Peyer's patch (tissue), 4 donors: Measurements from ENCODE around the gene TDRD12. TPM values are rescaled to one million over a fixed set of nuclear protein-coding genes. Genes with fewer than 3 reads are reported as not detected.

Source experiments
- DNase-seq, 3 donors: peaks; one replicate each; pipeline ENCODE4 v3.0.0-alpha.2; 2017 to 2019
- H3K27ac ChIP-seq, 4 donors: fragments of 200-600 bp; sonication (generic); one replicate each; pipeline ENCODE4 v1.5.1; 2016 to 2019
- H3K27me3 ChIP-seq, 2 donors: fragments of 200-600 bp; sonication (generic); one replicate each; pipeline ENCODE4 v1.5.1; 2019
- H3K36me3 ChIP-seq, 3 donors: fragments of 200-600 bp; sonication (generic); one replicate each; pipeline ENCODE4 v1.5.1; 2016 to 2019
- H3K4me1 ChIP-seq, 4 donors: fragments of 200-600 bp; sonication (generic); one replicate each; pipeline ENCODE4 v1.5.1; 2016 to 2019
- H3K4me3 ChIP-seq, 4 donors: fragments of 200-600 bp; sonication (generic); 1 replicate in 3 of 4; 2 replicates in 1 of 4; pipeline ENCODE4 v1.5.1; 2016 to 2019; ENCODE audit warnings: mild to moderate bottlenecking in 1 of 4
- H3K9me3 ChIP-seq, 4 donors: fragments of 200-600 bp; sonication (generic); one replicate each; pipeline ENCODE4 v1.5.1; 2016 to 2019; ENCODE audit warnings: mild to moderate bottlenecking in 1 of 4
- POLR2A ChIP-seq, 2 donors: fragments of 450-650 bp; IDR thresholded peaks; one replicate each; pipeline ENCODE4 v1.5.1; 2017; ENCODE audit warnings: antibody characterized with exemption in 2 of 2, mild to moderate bottlenecking in 2 of 2, moderate library complexity in 2 of 2
- total RNA-seq, 4 donors: library from RNA; depleted of rRNA; stranded (reverse); fragments of >200 nt; gene quantifications; one replicate each; pipeline ENCODE4 v1.1.0, GENCODE V29; 2016
- TF ChIP-seq, protein P1 (sequence below), 6 experiments: fragments of 450-650 bp in 4 of 6; fragments of 200-600 bp in 2 of 6; sonication (generic) in 1 of 6; IDR thresholded peaks; one replicate each; pipeline ENCODE4 v1.5.1; 2017 to 2019; ENCODE audit warnings: antibody characterized with exemption in 6 of 6, mild to moderate bottlenecking in 3 of 6, moderate library complexity in 1 of 6

Gene TDRD12
- total RNA-seq, 4 donors from 2014 or later = 1.7 TPM; not detected in 3

DNA sequence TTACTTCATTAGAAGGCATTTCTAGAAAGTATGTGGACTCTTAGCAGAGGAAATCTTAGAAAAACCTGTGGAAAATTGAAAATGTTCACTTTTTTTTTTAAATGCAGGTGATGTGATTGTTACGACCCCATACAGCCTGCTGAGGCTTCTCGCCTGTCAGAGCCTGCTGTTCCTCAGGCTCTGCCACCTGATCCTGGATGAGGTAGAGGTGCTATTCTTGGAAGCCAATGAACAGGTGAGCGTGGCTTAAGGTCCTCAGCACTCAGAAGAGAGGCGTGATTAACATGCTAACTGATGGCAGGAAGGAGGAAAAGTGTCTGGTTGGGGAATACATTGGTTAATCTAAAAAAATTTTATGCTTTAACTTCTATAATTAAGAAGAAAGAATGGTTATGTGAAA lies 78.6 kb downstream of the TDRD12 start:
- TF ChIP-seq, protein P1, sequence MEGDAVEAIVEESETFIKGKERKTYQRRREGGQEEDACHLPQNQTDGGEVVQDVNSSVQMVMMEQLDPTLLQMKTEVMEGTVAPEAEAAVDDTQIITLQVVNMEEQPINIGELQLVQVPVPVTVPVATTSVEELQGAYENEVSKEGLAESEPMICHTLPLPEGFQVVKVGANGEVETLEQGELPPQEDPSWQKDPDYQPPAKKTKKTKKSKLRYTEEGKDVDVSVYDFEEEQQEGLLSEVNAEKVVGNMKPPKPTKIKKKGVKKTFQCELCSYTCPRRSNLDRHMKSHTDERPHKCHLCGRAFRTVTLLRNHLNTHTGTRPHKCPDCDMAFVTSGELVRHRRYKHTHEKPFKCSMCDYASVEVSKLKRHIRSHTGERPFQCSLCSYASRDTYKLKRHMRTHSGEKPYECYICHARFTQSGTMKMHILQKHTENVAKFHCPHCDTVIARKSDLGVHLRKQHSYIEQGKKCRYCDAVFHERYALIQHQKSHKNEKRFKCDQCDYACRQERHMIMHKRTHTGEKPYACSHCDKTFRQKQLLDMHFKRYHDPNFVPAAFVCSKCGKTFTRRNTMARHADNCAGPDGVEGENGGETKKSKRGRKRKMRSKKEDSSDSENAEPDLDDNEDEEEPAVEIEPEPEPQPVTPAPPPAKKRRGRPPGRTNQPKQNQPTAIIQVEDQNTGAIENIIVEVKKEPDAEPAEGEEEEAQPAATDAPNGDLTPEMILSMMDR (IDR thresholded peaks at IDR 0.05) = no peak
- Histone ChIP-seq H3K4me3 (no peak overlapping the region), H3K27me3 (no peaks in the 10 kb centered on the region), H3K4me1 (no peaks in the 10 kb centered on the region), H3K36me3 (no peaks in the 10 kb centered on the region), H3K27ac (no peak overlapping the region), H3K9me3 (no peaks in the 10 kb centered on the region)
- DNase-seq = no peak

DNA sequence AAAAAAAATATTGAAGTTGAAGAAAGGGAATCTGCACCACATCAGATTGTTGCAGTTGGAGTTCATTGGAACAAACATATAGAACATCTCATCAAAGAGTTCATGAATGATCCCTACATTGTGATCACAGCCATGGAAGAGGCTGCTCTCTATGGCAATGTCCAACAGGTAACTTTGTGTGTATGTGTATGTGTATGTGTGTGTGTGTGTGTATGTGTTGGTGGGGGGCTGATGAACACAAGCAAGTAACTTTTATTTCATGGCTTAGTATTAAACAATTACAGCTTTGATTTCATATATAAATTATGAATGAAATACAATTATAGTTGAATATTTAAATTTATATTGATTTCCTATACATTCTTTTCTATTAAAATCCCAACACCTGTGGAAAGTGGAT lies 80.6 kb downstream of the TDRD12 start:
- H3K36me3 ChIP-seq = no peaks in the 10 kb centered on the region
- no peak for DNase-seq
- H3K4me3 ChIP-seq = no peak overlapping the region
- H3K27ac ChIP-seq = no peak overlapping the region
- H3K9me3 ChIP-seq = no peaks in the 10 kb centered on the region
- TF ChIP-seq POLR2A (IDR thresholded peaks at IDR 0.05) = no peak
- TF ChIP-seq, protein P1 (IDR thresholded peaks at IDR 0.05) = no peak
- no peaks in the 10 kb centered on the region for H3K27me3 ChIP-seq
- H3K4me1 ChIP-seq = no peaks in the 10 kb centered on the region

DNA sequence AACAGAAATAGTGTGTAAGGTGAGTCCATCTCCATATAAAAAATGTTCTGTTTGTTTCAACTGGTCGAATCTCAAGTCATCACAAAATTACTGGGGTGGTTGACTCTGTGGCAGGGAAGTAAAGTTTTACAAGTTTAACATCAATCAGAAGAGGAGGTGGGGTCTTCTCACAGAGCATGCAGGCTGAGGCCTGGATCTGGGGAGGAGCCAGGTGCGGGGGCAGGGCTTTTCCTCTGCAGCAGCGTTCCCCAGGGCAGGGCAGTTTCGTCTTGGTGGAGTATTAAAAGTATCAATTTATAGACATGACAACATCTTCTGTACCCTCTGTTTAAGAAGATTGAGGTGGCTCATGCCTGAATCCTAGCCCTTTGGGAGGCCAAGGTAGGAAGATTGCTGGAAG lies 81.2 kb downstream of the TDRD12 start:
- no peaks in the 10 kb centered on the region for H3K9me3 ChIP-seq
- no peaks in the 10 kb centered on the region for H3K27me3 ChIP-seq
- H3K27ac ChIP-seq = no peak overlapping the region
- H3K4me1 ChIP-seq = no peaks in the 10 kb centered on the region
- no peaks in the 10 kb centered on the region for H3K36me3 ChIP-seq
- no peak for TF ChIP-seq POLR2A (IDR thresholded peaks at IDR 0.05)
- TF ChIP-seq, protein P1 (IDR thresholded peaks at IDR 0.05) = no peak
- DNase-seq = no peak
- H3K4me3 ChIP-seq = no peak overlapping the region

GRCh38 chr19:32802840-32803239 lies 83.3 kb downstream of the TDRD12 start:
- DNase-seq = no peak
- H3K4me3 ChIP-seq = no peak overlapping the region
- H3K9me3 ChIP-seq = no peaks in the 10 kb centered on the region
- no peaks in the 10 kb centered on the region for H3K36me3 ChIP-seq
- H3K4me1 ChIP-seq = no peaks in the 10 kb centered on the region
- TF ChIP-seq, protein P1 (IDR thresholded peaks at IDR 0.05) = no peak
- no peak for TF ChIP-seq POLR2A (IDR thresholded peaks at IDR 0.05)
- no peaks in the 10 kb centered on the region for H3K27me3 ChIP-seq
- H3K27ac ChIP-seq = no peak overlapping the region

DNA sequence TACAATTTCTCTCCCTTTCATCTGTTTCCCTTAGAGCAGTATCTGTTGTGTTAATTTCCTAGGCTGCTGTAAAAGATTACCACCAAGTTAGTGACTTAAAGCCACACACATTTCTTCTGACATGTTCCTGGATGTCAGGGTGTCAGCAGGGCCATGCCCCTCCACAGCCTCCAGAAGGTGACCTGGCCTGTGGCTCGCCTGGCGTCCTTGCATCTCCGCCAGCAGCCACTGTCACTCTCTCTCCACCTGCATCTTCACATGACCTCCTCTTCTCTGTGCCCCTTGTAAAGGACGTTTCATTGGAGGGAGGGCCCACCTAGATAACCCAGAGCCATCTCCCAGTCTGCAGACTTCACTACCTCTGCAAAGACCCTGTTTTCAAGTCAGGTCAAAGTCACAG lies 88.7 kb downstream of the TDRD12 start:
- DNase-seq = no peak
- Histone ChIP-seq H3K27me3 (no peaks in the 10 kb centered on the region), H3K36me3 (no peaks in the 10 kb centered on the region), H3K9me3 (no peaks in the 10 kb centered on the region), H3K4me1 (peaks cover 0 to 14% (median 0%) of the 10 kb centered on the region in 4 donors), H3K4me3 (no peak overlapping the region), H3K27ac (no peak overlapping the region)
- TF ChIP-seq, protein P1 (IDR thresholded peaks at IDR 0.05) = no peak
- TF ChIP-seq POLR2A (IDR thresholded peaks at IDR 0.05) = no peak

- Histone ChIP-seq H3K9me3 (no peaks in the 10 kb centered on the region), H3K27me3 (no peaks in the 10 kb centered on the region), H3K36me3 (no peaks in the 10 kb centered on the region), H3K27ac (no peak overlapping the region), H3K4me1 (peaks cover 0 to 14% (median 0%) of the 10 kb centered on the region in 4 donors), H3K4me3 (no peak overlapping the region)
- no peak for TF ChIP-seq POLR2A (IDR thresholded peaks at IDR 0.05)
- TF ChIP-seq, protein P1 (IDR thresholded peaks at IDR 0.05) = no peak
- DNase-seq = no peak
Measured at GRCh38 chr19:32809254-32809653, 89.7 kb downstream of the TDRD12 start.
